ENCODE measurements around the gene CACNB2. TPM values are rescaled to one million over a fixed set of nuclear protein-coding genes. Genes with fewer than 3 reads are reported as not detected.

CACNB2 gene
- total RNA-seq, 1 donor: 1.3 TPM

DNA sequence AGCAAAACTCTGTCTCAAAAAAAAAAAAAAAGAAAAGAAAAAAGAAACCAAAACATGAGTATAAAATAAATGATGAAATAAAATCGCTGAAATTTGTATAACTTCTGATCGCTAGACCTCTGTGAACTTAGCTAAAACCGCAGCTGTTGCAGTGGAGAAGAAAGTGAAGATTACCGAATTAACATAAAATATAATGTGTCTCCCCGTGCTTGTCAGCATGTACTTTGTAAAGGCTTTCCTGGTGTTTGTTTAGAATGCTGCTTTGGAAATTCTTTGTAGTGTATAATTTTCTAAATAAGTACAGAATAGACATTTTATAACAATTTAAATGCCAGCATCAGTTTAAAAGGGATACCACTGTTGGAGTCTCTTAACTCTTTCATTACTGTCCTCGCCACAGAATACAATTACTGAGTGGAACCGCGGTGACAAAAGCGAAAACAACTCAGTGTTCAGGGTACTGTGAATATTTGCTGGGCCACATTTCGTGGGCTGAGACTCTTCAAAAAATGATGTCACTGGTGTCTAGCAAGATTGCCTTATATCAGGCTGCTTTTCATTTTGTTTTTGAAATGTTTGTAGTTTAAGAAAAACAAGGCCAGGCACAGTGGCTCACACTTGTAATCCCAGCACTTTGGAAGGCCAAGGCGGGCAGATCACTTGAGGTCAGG lies 343.4 kb downstream of the CACNB2 start:
- H3K4me3 ChIP-seq (ENCODE audit: low read depth, low read length): no peak overlapping the region

DNA sequence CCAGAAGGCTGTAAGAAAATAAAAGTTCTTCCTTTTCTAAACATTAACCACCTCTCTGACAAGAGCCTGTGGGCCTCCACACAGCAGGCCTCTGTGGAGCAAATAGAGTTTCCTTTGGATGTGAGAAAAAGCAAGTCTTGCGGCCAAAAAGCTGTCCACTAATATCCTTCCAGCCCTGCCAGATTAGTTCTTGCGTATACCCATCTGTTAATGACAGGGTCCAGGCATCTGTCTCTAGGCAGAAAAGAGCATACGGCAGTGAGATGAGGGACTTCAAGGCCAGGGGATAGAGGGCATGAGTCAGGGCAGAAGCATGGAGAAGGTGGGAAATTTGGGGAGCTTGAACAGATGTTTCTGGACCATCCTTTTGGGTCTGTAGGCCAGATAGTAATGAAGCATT lies 346.2 kb downstream of the CACNB2 start:
- H3K4me3 ChIP-seq (ENCODE audit: low read depth, low read length): no peak overlapping the region
- TF ChIP-seq CTCF (IDR thresholded peaks at IDR 0.05; ENCODE audit: insufficient read depth, low read depth, low read length): no peak
- DNase-seq (ENCODE audit: low read depth): no peak

More for the DNA sequence above, 343.4 kb downstream of the CACNB2 start:
- DNase-seq (ENCODE audit: low read depth): no peak
- no peak for TF ChIP-seq CTCF (IDR thresholded peaks at IDR 0.05; ENCODE audit: insufficient read depth, low read depth, low read length)

GRCh38 chr10:18490755-18491154 lies 350.5 kb downstream of the CACNB2 start:
- no peak for DNase-seq (ENCODE audit: low read depth)
- no peak overlapping the region for H3K4me3 ChIP-seq (ENCODE audit: low read depth, low read length)
- TF ChIP-seq CTCF (IDR thresholded peaks at IDR 0.05; ENCODE audit: insufficient read depth, low read depth, low read length): no peak

- H3K4me3 ChIP-seq (ENCODE audit: low read depth, low read length): no peak overlapping the region
- no peak for DNase-seq (ENCODE audit: low read depth)
- no peak for TF ChIP-seq CTCF (IDR thresholded peaks at IDR 0.05; ENCODE audit: insufficient read depth, low read depth, low read length)
Observed at GRCh38 chr10:18497806-18498369, 357.7 kb downstream of the CACNB2 start.

DNA sequence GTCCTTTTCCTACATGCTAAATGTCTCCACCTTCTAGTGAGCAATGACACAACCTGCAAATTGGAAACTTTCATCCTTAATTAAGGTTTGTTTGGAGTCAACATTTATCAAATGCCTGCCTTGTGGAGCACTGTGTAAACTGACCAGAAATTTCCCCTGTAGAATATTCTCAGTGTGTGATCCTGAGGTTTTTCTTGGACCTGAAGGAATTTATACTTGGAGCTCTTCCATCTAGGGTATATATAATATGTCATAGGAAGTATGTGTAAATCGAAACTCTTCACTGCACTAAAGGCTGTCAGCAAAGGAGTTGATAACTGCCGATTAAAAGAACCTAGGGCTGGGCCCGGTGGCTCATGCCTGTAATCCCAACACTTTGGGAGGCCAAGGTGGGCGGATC lies 358.8 kb downstream of the CACNB2 start:
- DNase-seq (ENCODE audit: low read depth): no peak
- TF ChIP-seq CTCF (IDR thresholded peaks at IDR 0.05; ENCODE audit: insufficient read depth, low read depth, low read length): no peak
- no peak overlapping the region for H3K4me3 ChIP-seq (ENCODE audit: low read depth, low read length)

DNA sequence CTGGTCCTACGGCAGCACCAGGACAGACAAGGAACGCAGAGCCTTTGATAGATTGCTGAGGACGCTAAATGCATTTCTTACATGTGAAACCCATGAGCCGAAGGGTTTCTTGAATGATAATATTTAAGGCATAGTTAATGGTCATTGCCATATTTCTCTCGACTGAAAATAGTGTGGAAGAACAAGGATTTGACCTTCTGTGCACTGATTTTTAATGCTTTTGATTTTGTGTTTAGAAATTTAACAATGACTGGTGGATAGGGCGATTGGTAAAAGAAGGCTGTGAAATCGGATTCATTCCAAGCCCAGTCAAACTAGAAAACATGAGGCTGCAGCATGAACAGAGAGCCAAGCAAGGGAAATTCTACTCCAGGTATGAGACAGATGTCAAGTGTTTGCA lies 360.4 kb downstream of the CACNB2 start:
- no peak overlapping the region for H3K4me3 ChIP-seq (ENCODE audit: low read depth, low read length)
- DNase-seq (ENCODE audit: low read depth): no peak
- TF ChIP-seq CTCF (IDR thresholded peaks at IDR 0.05; ENCODE audit: insufficient read depth, low read depth, low read length): no peak

DNA sequence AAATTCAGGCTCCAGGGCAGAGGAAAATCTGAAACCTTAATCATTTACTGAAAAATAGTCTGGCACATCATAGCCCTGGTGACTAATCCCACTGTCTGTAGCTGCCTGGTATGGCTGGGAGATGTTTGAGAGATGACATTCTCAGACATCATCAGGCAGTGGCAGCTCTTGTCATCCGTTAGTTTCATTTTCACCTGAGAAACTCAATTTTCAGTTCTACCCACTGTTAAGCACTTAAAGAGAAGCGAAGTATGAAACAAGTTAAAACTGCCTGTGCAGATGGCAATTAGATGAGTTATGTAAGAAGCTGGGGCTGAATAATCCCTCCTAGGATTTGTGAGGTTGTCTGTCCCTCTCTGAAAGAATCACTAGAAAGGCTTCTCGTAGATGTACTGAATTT lies 361.0 kb downstream of the CACNB2 start:
- H3K4me3 ChIP-seq (ENCODE audit: low read depth, low read length): no peak overlapping the region

More for the DNA sequence above, 361.0 kb downstream of the CACNB2 start:
- DNase-seq (ENCODE audit: low read depth): no peak
- TF ChIP-seq CTCF (IDR thresholded peaks at IDR 0.05; ENCODE audit: insufficient read depth, low read depth, low read length): no peak

Data from fibroblast of villous mesenchyme (primary cell).